Spleen (tissue), 11 donors: ENCODE measurements around the gene RAET1L. TPM values are rescaled to one million over a fixed set of nuclear protein-coding genes. Genes with fewer than 3 reads are reported as not detected.

Source experiments
- DNase-seq: peaks from one replicate; pipeline ENCODE4 v3.0.0-alpha.2; 2020
- H3K27ac ChIP-seq, 8 donors: fragments of 200-600 bp; sonication (generic) in 7 of 8; 1 replicate in 4 of 8; 2 replicates in 4 of 8; pipeline versions ENCODE4 v1.5.0 to v1.8.0; 2016 to 2021; ENCODE audit warnings: inconsistent platforms in 4 of 8, mild to moderate bottlenecking in 4 of 8, moderate library complexity in 1 of 8
- H3K27me3 ChIP-seq, 7 donors: fragments of 200-600 bp; sonication (generic) in 6 of 7; replicated peaks in 1 of 7; 1 replicate in 4 of 7; 2 replicates in 3 of 7; pipeline versions ENCODE4 v1.5.0 to v1.8.0; 2016 to 2021; ENCODE audit warnings: inconsistent platforms in 3 of 7, mild to moderate bottlenecking in 1 of 7
- H3K36me3 ChIP-seq, 6 donors: fragments of 200-600 bp; sonication (generic) in 5 of 6; 1 replicate in 4 of 6; 2 replicates in 2 of 6; pipeline versions ENCODE4 v1.5.0 to v1.8.0; 2016 to 2021; ENCODE audit warnings: inconsistent platforms in 2 of 6
- H3K4me1 ChIP-seq, 6 donors: fragments of 200-600 bp; sonication (generic) in 5 of 6; 1 replicate in 3 of 6; 2 replicates in 3 of 6; pipeline versions ENCODE4 v1.5.0 to v1.8.0; 2016 to 2021; ENCODE audit warnings: inconsistent platforms in 3 of 6
- H3K4me3 ChIP-seq, 8 donors: fragments of 200-600 bp; sonication (generic) in 7 of 8; 1 replicate in 4 of 8; 2 replicates in 4 of 8; pipeline versions ENCODE4 v1.5.0 to v1.8.0; 2016 to 2021; ENCODE audit warnings: inconsistent platforms in 4 of 8, mild to moderate bottlenecking in 4 of 8, moderate library complexity in 2 of 8
- H3K9me3 ChIP-seq, 8 donors: fragments of 200-600 bp; sonication (generic) in 7 of 8; 1 replicate in 4 of 8; 2 replicates in 4 of 8; pipeline versions ENCODE4 v1.5.0 to v1.8.0; 2016 to 2021; ENCODE audit warnings: inconsistent platforms in 4 of 8
- CTCF ChIP-seq, 11 experiments: fragments of 200-600 bp in 7 of 11; fragments of 450-650 bp in 4 of 11; sonication (generic) in 4 of 11; IDR thresholded peaks in 8 of 11; conservative IDR thresholded peaks in 3 of 11; 1 replicate in 7 of 11; 2 replicates in 4 of 11; pipeline versions ENCODE4 v1.4.0 to v1.8.0; 2016 to 2021; ENCODE audit warnings: antibody characterized with exemption in 11 of 11, inconsistent platforms in 4 of 11, mild to moderate bottlenecking in 1 of 11
- POLR2A ChIP-seq, 3 donors: fragments of 450-650 bp; IDR thresholded peaks; one replicate each; pipeline ENCODE4 v1.5.1; 2017; ENCODE audit warnings: antibody characterized with exemption in 3 of 3, mild to moderate bottlenecking in 1 of 3
- POLR2AphosphoS5 ChIP-seq, 3 donors: sonication (generic); formaldehyde crosslinking; IDR thresholded peaks; one replicate each; pipeline ENCODE4 v1.5.1; 2017; ENCODE audit warnings: antibody characterized with exemption in 3 of 3
- WGBS, 5 donors: extraction: QIAGEN DNeasy Blood & Tissue Kit in 3 of 5; methylation state at CpG; one replicate each; pipeline versions ENCODE4 v1.1.5 to v1.1.7; 2013 to 2018; 5-methylcytosine and 5-hydroxymethylcytosine counted together
- intact Hi-C: fragments of 100-400 bp; cut with DNase I; formaldehyde crosslinking; loops from one replicate; pipeline ENCODE4 v1.15.0; 2023; ENCODE audit warnings: low total_unique reads
- polyA plus RNA-seq, 3 donors: library from polyadenylated mRNA; stranded (reverse); fragments of 200-250 nt; gene quantifications; one replicate each; pipeline ENCODE4 v1.2.1, GENCODE V29; 2013
- total RNA-seq, 7 donors: library from RNA; depleted of rRNA in 3 of 7; stranded (reverse); fragments of >200 nt in 3 of 7; fragmentation: NEBNext Ultra II Directional in 4 of 7; extraction: Animal tissue kit (Norgen Biotek cat#: 25700) in 4 of 7; gene quantifications; one replicate each; pipeline versions ENCODE4 v1.1.0 to v1.2.1, GENCODE V29; 2016 to 2021
- donor health status: healthy with polysubstance abuse.
- donor health status: DM: no; HTN: no; CAD: no; lungs with moderate emphysema.
- donor health status: DM: no; HTN: no; CAD: no.
- donor health status: Bipolar disorder and iron deficiency.
- donor health status: healthy.
- donor health status: DM: no; HTN: no; CAD: no.
- donor health status: DM: yes; HTN: yes; CAD: no.

Gene RAET1L
- total and polyA plus RNA-seq, 10 donors = not detected

DNA sequence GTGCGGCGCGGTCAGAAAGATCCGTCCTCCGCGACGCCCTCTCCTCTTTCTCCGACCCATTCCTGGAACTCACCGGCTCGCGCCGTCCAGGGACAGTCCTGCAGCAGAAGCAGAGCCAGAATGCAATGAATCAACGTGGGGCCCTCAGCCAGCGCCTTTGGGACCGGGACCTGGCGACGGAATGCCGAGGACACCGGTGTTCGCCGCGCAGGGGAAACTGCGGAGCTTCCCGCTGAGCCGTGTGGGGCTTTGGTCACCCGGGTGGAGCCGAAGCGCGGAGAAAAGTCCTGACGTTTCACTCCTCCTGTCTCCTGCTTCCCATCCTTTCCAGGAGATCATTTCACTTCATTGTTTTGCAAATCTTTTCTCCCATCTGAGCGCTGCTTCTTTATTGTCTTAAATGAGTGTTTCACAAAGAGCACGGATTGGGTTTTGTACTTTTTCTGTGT is 35.1 kb downstream of the RAET1L start:
- TF ChIP-seq POLR2AphosphoS5 (IDR thresholded peaks at IDR 0.05) (no peak), POLR2A (IDR thresholded peaks at IDR 0.05) (no peak), CTCF (IDR thresholded peaks at IDR 0.05 in 8 of 11, conservative IDR thresholded peaks at IDR 0.05 in 3 of 11) (no peak)
- Histone ChIP-seq H3K36me3 (no peaks in the 10 kb centered on the region), H3K4me3 (peak overlapping the region; percentile 21 to 68 (median 37)), H3K4me1 (peaks cover 15 to 27% (median 26%) of the 10 kb centered on the region in 6 donors), H3K27me3 (peaks cover 19 to 100% (median 94%) of the 10 kb centered on the region in 7 donors), H3K27ac (no peak overlapping the region), H3K9me3 (peaks cover 0 to 25% (median 9%) of the 10 kb centered on the region in 8 donors)
- intact Hi-C loops = no loop called here
- WGBS, 5 donors = 3 to 9% (median 4%) methylated on average over 29 to 32 of the region's 32 CpGs
- no peak for DNase-seq

DNA sequence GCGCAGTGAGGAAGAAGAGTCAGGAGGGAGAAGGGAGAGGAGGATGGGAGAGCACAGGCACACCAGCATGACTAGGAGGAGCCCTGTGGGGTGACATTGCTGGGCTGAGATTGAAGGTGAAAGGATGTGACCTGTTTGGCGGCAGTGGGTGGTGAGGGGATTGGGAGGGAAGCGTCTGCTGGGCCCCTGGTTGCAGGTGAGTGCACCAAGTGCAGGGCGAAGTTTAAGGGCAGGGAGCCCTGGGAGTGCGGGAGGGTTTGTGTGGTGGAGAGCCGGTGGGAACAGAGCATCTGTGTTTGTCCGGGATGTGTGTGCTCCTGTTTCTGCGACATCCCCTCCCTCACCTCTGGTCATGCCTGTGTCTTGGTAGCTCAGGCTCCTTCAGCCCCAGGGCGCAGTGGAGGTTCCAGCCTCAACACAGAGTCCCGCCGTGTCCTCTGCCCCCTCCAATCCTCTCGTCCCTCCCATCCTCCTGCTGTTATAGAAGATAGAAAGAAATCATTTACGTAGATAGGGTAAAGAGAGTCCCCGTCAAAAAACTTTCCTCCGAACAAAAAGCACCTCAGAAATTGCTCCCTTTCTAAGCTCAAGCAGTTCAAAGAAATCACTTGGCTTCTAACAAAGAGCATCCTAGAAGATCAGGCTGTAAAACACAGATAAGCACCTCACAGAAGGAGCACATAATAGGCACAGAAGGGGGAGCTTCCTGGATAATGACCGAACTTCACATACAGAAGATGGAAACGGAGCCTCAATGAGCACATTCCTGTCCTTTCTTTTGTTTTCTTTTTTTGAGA is 36.6 kb downstream of the RAET1L start:
- H3K36me3 ChIP-seq = no peaks in the 10 kb centered on the region
- 9 to 13% (median 10%) methylated on average over 17 of the region's 17 CpGs for WGBS, 5 donors
- peaks cover 15 to 27% (median 26%) of the 10 kb centered on the region in 6 donors for H3K4me1 ChIP-seq
- intact Hi-C loops = no loop called here
- no peak overlapping the region for H3K27ac ChIP-seq
- H3K9me3 ChIP-seq = peaks cover 0 to 25% (median 9%) of the 10 kb centered on the region in 8 donors
- no peak for DNase-seq
- TF ChIP-seq CTCF (IDR thresholded peaks at IDR 0.05 in 8 of 11, conservative IDR thresholded peaks at IDR 0.05 in 3 of 11) (no peak), POLR2AphosphoS5 (IDR thresholded peaks at IDR 0.05) (no peak), POLR2A (IDR thresholded peaks at IDR 0.05) (no peak)
- H3K4me3 ChIP-seq = no peak overlapping the region
- peaks cover 20 to 95% (median 91%) of the 10 kb centered on the region in 7 donors for H3K27me3 ChIP-seq

GRCh38 chr6:149987602-149988107 is 37.7 kb downstream of the RAET1L start:
- no peak overlapping the region for H3K4me3 ChIP-seq
- H3K4me1 ChIP-seq = peaks cover 15 to 27% (median 26%) of the 10 kb centered on the region in 6 donors
- TF ChIP-seq POLR2AphosphoS5 (IDR thresholded peaks at IDR 0.05) (no peak), CTCF (IDR thresholded peaks at IDR 0.05 in 8 of 11, conservative IDR thresholded peaks at IDR 0.05 in 3 of 11) (no peak), POLR2A (IDR thresholded peaks at IDR 0.05) (no peak)
- intact Hi-C loops = no loop called here
- H3K36me3 ChIP-seq = no peaks in the 10 kb centered on the region
- DNase-seq = no peak
- 46 to 61% (median 52%) methylated on average over 2 of the region's 2 CpGs for WGBS, 5 donors
- H3K27me3 ChIP-seq = peaks cover 20 to 93% (median 88%) of the 10 kb centered on the region in 7 donors
- H3K9me3 ChIP-seq = peaks cover 0 to 25% (median 9%) of the 10 kb centered on the region in 8 donors
- H3K27ac ChIP-seq = no peak overlapping the region

DNA sequence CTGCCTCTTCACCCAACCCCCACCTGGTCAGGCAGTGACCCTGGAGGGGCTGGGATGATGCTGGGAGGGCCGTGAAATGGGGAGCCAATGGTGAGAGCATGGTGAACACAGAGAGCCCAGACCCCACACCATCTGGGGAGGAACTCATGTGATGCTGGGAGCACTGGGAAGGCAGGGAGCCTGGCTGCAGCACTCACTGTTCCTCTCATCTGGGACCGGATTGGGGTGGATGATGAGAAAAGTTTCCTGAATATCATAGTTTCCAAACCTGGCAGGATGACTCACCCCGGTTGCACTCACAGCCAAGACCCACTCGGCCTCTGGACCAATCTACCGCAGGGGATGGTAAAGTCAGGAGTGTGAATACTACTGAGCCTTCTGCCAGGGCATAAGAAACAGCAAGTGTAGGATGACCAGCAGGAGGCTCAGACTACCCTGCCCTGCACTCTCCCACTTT is 39.8 kb downstream of the RAET1L start:
- intact Hi-C loops = no loop called here
- H3K4me3 ChIP-seq = no peak overlapping the region
- H3K27ac ChIP-seq = no peak overlapping the region
- WGBS, 5 donors = 17 to 43% (median 27%) methylated on average over 5 of the region's 5 CpGs
- TF ChIP-seq POLR2AphosphoS5 (IDR thresholded peaks at IDR 0.05) (no peak), CTCF (IDR thresholded peaks at IDR 0.05 in 8 of 11, conservative IDR thresholded peaks at IDR 0.05 in 3 of 11) (no peak), POLR2A (IDR thresholded peaks at IDR 0.05) (no peak)
- H3K27me3 ChIP-seq = peaks cover 15 to 93% (median 78%) of the 10 kb centered on the region in 7 donors
- peaks cover 5 to 15% (median 13%) of the 10 kb centered on the region in 6 donors for H3K4me1 ChIP-seq
- H3K9me3 ChIP-seq = peaks cover 0 to 25% (median 9%) of the 10 kb centered on the region in 8 donors
- no peak for DNase-seq
- no peaks in the 10 kb centered on the region for H3K36me3 ChIP-seq
